GM19452 (cell line): ENCODE results near the gene ADAMTS17.

Experiments
- ATAC-seq: cut with Tn5 transposase; IDR thresholded peaks from one replicate; pipeline ENCODE4 v1.9.1; 2021; ENCODE audit not compliant: unreplicated experiment

Gene ADAMTS17

GRCh38 chr15:100341750-100342560 lies at the start of gene ADAMTS17:
Gene ADAMTS17, minus strand, starts transcription at chr15:100341975. Its CDS starts 76 bp downstream, at chr15:100341899.
- peak; percentile 92 for ATAC-seq

GRCh38 chr15:100385300-100386050 lies 43.7 kb upstream of the ADAMTS17 start:
- no peak for ATAC-seq

GRCh38 chr15:100384108-100384410 lies 42.3 kb upstream of the ADAMTS17 start:
- no peak for ATAC-seq

- no peak for ATAC-seq
Measured at GRCh38 chr15:100383302-100384107, 41.7 kb upstream of the ADAMTS17 start.

- ATAC-seq = no peak
Measured at GRCh38 chr15:100373942-100374341, 32.2 kb upstream of the ADAMTS17 start.

- no peak for ATAC-seq
Measured at GRCh38 chr15:100373120-100373896, 31.5 kb upstream of the ADAMTS17 start.

- ATAC-seq = no peak
Measured at GRCh38 chr15:100372739-100373119, 31.0 kb upstream of the ADAMTS17 start.

- ATAC-seq = no peak
Measured at GRCh38 chr15:100355342-100355741, 13.6 kb upstream of the ADAMTS17 start.

- ATAC-seq = no peak
Measured at GRCh38 chr15:100353449-100353848, 11.7 kb upstream of the ADAMTS17 start.

- no peak for ATAC-seq
Measured at GRCh38 chr15:100350434-100351226, 8.9 kb upstream of the ADAMTS17 start.

GRCh38 chr15:100349696-100350433 lies 8.1 kb upstream of the ADAMTS17 start:
- peak; percentile 96 for ATAC-seq

GRCh38 chr15:100349321-100349695 lies 7.5 kb upstream of the ADAMTS17 start:
- ATAC-seq = no peak

GRCh38 chr15:100348578-100348977 lies 6.8 kb upstream of the ADAMTS17 start:
- no peak for ATAC-seq

- no peak for ATAC-seq
Measured at GRCh38 chr15:100346866-100347512, 5.2 kb upstream of the ADAMTS17 start.

- ATAC-seq = no peak
Measured at GRCh38 chr15:100345438-100345837, 3.7 kb upstream of the ADAMTS17 start.

- ATAC-seq = no peak
Measured at GRCh38 chr15:100343251-100343650, 1.5 kb upstream of the ADAMTS17 start.

- peak; percentile 24 for ATAC-seq
Measured at GRCh38 chr15:100341239-100341749, 481 bp downstream of the ADAMTS17 start.

GRCh38 chr15:100340721-100341238 lies 995 bp downstream of the ADAMTS17 start:
- no peak for ATAC-seq
